Stimulated activated CD8-positive, alpha-beta memory T cell treated with anti-CD3 and anti-CD28 coated beads, Interleukin-4, amount 100 ng/mL, for 1 hour (primary cell): ENCODE measurements around the gene FAM81A.

Experiments used
- DNase-seq, 2 donors: peaks; one replicate each; pipeline ENCODE4 v3.0.0-alpha.2; 2020; ENCODE audit warnings: low read depth in 2 of 2, low spot score in 1 of 2

FAM81A gene

GRCh38 chr15:59539799-59540198 is 101.8 kb downstream of the FAM81A start:
- no peak for DNase-seq

GRCh38 chr15:59540654-59541053 is 102.7 kb downstream of the FAM81A start:
- DNase-seq, result no peak

- DNase-seq, result no peak
Observed at GRCh38 chr15:59541750-59542149, 103.8 kb downstream of the FAM81A start.

- no peak for DNase-seq
Observed at GRCh38 chr15:59543721-59544547, 105.9 kb downstream of the FAM81A start.

GRCh38 chr15:59545573-59545972 is 107.6 kb downstream of the FAM81A start:
- no peak for DNase-seq

GRCh38 chr15:59548501-59549226 is 110.7 kb downstream of the FAM81A start:
- DNase-seq, result no peak

GRCh38 chr15:59549301-59550185 is 111.6 kb downstream of the FAM81A start:
- DNase-seq, result no peak

GRCh38 chr15:59550530-59550929 is 112.5 kb downstream of the FAM81A start:
- DNase-seq, result no peak

GRCh38 chr15:59550956-59551355 is 113.0 kb downstream of the FAM81A start:
- DNase-seq, result no peak

GRCh38 chr15:59553879-59554735 is 116.1 kb downstream of the FAM81A start:
- DNase-seq, result no peak

- DNase-seq, result no peak
Observed at GRCh38 chr15:59555696-59556095, 117.7 kb downstream of the FAM81A start.

- DNase-seq, result no peak
Observed at GRCh38 chr15:59556380-59556779, 118.4 kb downstream of the FAM81A start.

GRCh38 chr15:59557581-59557980 is 119.6 kb downstream of the FAM81A start:
- no peak for DNase-seq

- no peak for DNase-seq
Observed at GRCh38 chr15:59558851-59559250, 120.9 kb downstream of the FAM81A start.

GRCh38 chr15:59561547-59561946 is 123.6 kb downstream of the FAM81A start:
- DNase-seq, result no peak

GRCh38 chr15:59562448-59563186 is 124.6 kb downstream of the FAM81A start:
- DNase-seq, result no peak

- no peak for DNase-seq
Observed at GRCh38 chr15:59565299-59565698, 127.3 kb downstream of the FAM81A start.

GRCh38 chr15:59567324-59567723 is 129.3 kb downstream of the FAM81A start:
- no peak for DNase-seq

GRCh38 chr15:59569477-59569876 is 131.5 kb downstream of the FAM81A start:
- DNase-seq, result no peak

- no peak for DNase-seq
Observed at GRCh38 chr15:59570315-59570714, 132.3 kb downstream of the FAM81A start.
